ENCODE data around the gene RAP1A.
"Not testable (repeated sequence)": the region's sequence is repeated elsewhere in the genome, so short reads cannot be mapped to it uniquely, and the experiment has no call there.

The RAP1A gene

DNA sequence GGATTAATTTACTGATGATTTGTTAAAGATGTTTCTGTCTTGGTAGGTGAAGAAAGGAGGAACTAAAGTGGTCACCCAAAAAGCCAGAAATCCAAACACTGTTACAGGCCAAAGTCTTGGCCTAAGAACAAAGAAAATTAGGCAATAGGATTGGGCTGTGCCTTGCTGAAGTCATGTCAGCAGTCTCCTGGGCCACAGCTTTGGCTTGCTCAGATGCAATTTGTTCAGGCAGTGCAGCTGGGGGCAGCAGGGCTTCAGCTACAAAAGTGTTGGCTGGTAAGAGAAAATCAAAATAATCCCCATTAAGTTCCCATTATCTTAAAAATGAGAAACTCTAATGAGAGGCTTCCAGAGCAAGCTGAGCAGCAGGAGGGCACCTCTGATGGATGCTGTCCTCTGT, 14.0 kb upstream of the RAP1A start:
- no peak for DNase-seq (ENCODE audit: extremely low spot score)
- ChIA-PET POLR2A (interaction anchor here (1.3 kb wide), 1 partner anchor 14 kb away, joined by 3 read pairs; the partner anchor contains the start of gene RAP1A), CTCF (interaction anchor here (0.9 kb wide), 1 partner anchor 12 kb away, joined by 3 read pairs; no protein-coding TSS in a partner anchor)
- TF ChIP-seq TARDBP (IDR thresholded peaks at IDR 0.05) (no peak), ZNF384 (IDR thresholded peaks at IDR 0.05) (no peak), FOXA1 (IDR thresholded peaks at IDR 0.05) (no peak), FOXM1 (IDR thresholded peaks at IDR 0.05; ENCODE audit: borderline replicate concordance) (no peak), FOXK2 (IDR thresholded peaks at IDR 0.05) (no peak), HDGF (IDR thresholded peaks at IDR 0.05; ENCODE audit: borderline replicate concordance) (no peak), LEF1 (IDR thresholded peaks at IDR 0.05; ENCODE audit: borderline replicate concordance) (no peak), L3MBTL2 (conservative IDR thresholded peaks at IDR 0.05) (no peak), SP1 (IDR thresholded peaks at IDR 0.05) (no peak), NFRKB (IDR thresholded peaks at IDR 0.05) (no peak), ELF4 (IDR thresholded peaks at IDR 0.05) (no peak)

GRCh38 chr1:111606457-111607215, 13.0 kb upstream of the RAP1A start:
- TF ChIP-seq, protein P1, sequence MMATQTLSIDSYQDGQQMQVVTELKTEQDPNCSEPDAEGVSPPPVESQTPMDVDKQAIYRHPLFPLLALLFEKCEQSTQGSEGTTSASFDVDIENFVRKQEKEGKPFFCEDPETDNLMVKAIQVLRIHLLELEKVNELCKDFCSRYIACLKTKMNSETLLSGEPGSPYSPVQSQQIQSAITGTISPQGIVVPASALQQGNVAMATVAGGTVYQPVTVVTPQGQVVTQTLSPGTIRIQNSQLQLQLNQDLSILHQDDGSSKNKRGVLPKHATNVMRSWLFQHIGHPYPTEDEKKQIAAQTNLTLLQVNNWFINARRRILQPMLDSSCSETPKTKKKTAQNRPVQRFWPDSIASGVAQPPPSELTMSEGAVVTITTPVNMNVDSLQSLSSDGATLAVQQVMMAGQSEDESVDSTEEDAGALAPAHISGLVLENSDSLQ (IDR thresholded peaks at IDR 0.05) = peak; percentile 79
- 0 out of 2 replicates have a peak, but pooled peaks have one; percentile 40 for TF ChIP-seq CTBP1 (IDR thresholded peaks at IDR 0.05; ENCODE audit: borderline replicate concordance)
- POLR2A ChIA-PET = interaction anchor here (0.8 to 1.3 kb wide), 2 partner anchors 13 to 98 kb away, joined by 3 read pairs; partner anchors contain the start of gene RAP1A
- CTCF ChIA-PET = interaction anchor here (0.9 kb wide), 1 partner anchor 13 kb away, joined by 3 read pairs; no protein-coding TSS in a partner anchor
- DNase-seq (ENCODE audit: extremely low spot score) = peak; percentile 36

- DNase-seq (ENCODE audit: extremely low spot score); POLR2A ChIA-PET; CTCF ChIA-PET: not testable (repeated sequence)
Measured at GRCh38 chr1:111608528-111608927, 11.1 kb upstream of the RAP1A start.

DNA sequence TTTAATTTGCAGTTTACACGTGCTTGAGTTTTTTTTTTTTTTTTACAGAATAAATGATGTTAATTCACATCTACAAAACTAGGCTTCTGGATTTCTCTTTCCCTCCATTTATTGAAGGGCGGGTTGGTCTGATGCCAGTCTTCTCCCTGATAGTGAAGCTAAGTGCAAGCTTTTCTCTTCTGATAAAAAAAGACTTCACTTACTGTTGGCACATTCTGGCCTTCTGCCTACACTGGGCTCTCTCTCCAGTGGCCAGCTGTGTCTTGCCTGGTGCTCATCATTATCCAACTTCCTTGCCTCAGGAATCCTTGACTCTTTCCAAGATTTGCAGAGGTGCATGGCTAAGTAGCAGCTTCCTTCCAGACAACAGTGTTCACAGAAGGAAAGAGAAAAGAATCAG, 7.6 kb upstream of the RAP1A start:
- ChIA-PET POLR2A (no interaction called here), CTCF (interaction anchor here (0.5 kb wide), 1 partner anchor 107 kb away, joined by 3 read pairs; no protein-coding TSS in a partner anchor)
- DNase-seq (ENCODE audit: extremely low spot score) = no peak
- TF ChIP-seq TARDBP (IDR thresholded peaks at IDR 0.05) (no peak), SUZ12 (IDR thresholded peaks at IDR 0.05) (no peak), HDGF (IDR thresholded peaks at IDR 0.05; ENCODE audit: borderline replicate concordance) (no peak), CTBP1 (IDR thresholded peaks at IDR 0.05; ENCODE audit: borderline replicate concordance) (no peak), L3MBTL2 (conservative IDR thresholded peaks at IDR 0.05) (no peak), NFRKB (IDR thresholded peaks at IDR 0.05) (no peak), ELF4 (IDR thresholded peaks at IDR 0.05) (no peak), FOXM1 (IDR thresholded peaks at IDR 0.05; ENCODE audit: borderline replicate concordance) (no peak)

- DNase-seq (ENCODE audit: extremely low spot score) = no peak
- no peak for TF ChIP-seq TARDBP (IDR thresholded peaks at IDR 0.05)
- no peak for TF ChIP-seq ELF4 (IDR thresholded peaks at IDR 0.05)
- TF ChIP-seq SUZ12 (IDR thresholded peaks at IDR 0.05) = no peak
- TF ChIP-seq HDGF (IDR thresholded peaks at IDR 0.05; ENCODE audit: borderline replicate concordance) = no peak
- no peak for TF ChIP-seq LEF1 (IDR thresholded peaks at IDR 0.05; ENCODE audit: borderline replicate concordance)
- TF ChIP-seq BHLHE40 (IDR thresholded peaks at IDR 0.05; ENCODE audit: borderline replicate concordance) = no peak
- no peak for TF ChIP-seq L3MBTL2 (conservative IDR thresholded peaks at IDR 0.05)
- TF ChIP-seq FOXA1 (IDR thresholded peaks at IDR 0.05) = no peak
- no peak for TF ChIP-seq ARNT (IDR thresholded peaks at IDR 0.05)
- TF ChIP-seq ZNF384 (IDR thresholded peaks at IDR 0.05) = no peak
- TF ChIP-seq FOXM1 (IDR thresholded peaks at IDR 0.05; ENCODE audit: borderline replicate concordance) = no peak
- no peak for TF ChIP-seq FOXK2 (IDR thresholded peaks at IDR 0.05)
- no peak for TF ChIP-seq CTBP1 (IDR thresholded peaks at IDR 0.05; ENCODE audit: borderline replicate concordance)
- TF ChIP-seq NFRKB (IDR thresholded peaks at IDR 0.05) = no peak
- no peak for TF ChIP-seq SP1 (IDR thresholded peaks at IDR 0.05)
- TF ChIP-seq, protein P1 (IDR thresholded peaks at IDR 0.05) = no peak
- CTCF ChIA-PET = no interaction called here
- POLR2A ChIA-PET = no interaction called here
Measured at GRCh38 chr1:111615870-111616715, 3.5 kb upstream of the RAP1A start.

DNA sequence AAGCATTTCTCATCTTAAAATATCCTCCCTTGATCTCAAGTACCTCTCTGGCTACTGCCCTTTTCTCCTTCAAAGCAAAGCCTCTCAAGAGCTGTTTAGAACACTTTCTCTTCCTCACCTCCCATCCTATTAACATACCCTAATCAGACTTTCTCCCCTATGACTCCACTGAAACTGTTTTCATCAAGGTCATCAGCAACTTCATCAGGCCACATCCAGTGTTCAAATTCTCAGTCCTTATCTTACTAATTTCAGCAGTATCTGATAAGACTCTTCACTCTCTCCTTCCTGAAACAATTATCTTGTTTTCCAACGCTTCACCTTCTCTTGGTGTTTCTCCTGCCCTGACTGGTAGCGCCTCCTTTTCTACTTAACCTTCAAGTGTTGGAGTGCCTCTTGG, 1.5 kb upstream of the RAP1A start:
- CTCF ChIA-PET = interaction anchor here (0.6 kb wide), 1 partner anchor 57 kb away, joined by 8 read pairs; no protein-coding TSS in a partner anchor
- TF ChIP-seq FOXK2 (IDR thresholded peaks at IDR 0.05) (no peak), BHLHE40 (IDR thresholded peaks at IDR 0.05; ENCODE audit: borderline replicate concordance) (no peak), LEF1 (IDR thresholded peaks at IDR 0.05; ENCODE audit: borderline replicate concordance) (no peak), FOXM1 (IDR thresholded peaks at IDR 0.05; ENCODE audit: borderline replicate concordance) (no peak), ARNT (IDR thresholded peaks at IDR 0.05) (no peak), FOXA1 (IDR thresholded peaks at IDR 0.05) (no peak), NFRKB (IDR thresholded peaks at IDR 0.05) (no peak), L3MBTL2 (conservative IDR thresholded peaks at IDR 0.05) (no peak), SUZ12 (IDR thresholded peaks at IDR 0.05) (no peak), ELF4 (IDR thresholded peaks at IDR 0.05) (no peak), SP1 (IDR thresholded peaks at IDR 0.05) (no peak), TARDBP (IDR thresholded peaks at IDR 0.05) (no peak), CTBP1 (IDR thresholded peaks at IDR 0.05; ENCODE audit: borderline replicate concordance) (no peak), ZNF384 (IDR thresholded peaks at IDR 0.05) (no peak)
- TF ChIP-seq, protein P1 (IDR thresholded peaks at IDR 0.05) = no peak
- DNase-seq (ENCODE audit: extremely low spot score) = no peak
- POLR2A ChIA-PET = no interaction called here

Measured in HEK293T (cell line).